ENCODE measurements around the gene CS. TPM values are rescaled to one million over a fixed set of nuclear protein-coding genes. Genes with fewer than 3 reads are reported as not detected.

CS gene
- total RNA-seq, 2 donors from 2014 or later, result 134 to 167 TPM

DNA sequence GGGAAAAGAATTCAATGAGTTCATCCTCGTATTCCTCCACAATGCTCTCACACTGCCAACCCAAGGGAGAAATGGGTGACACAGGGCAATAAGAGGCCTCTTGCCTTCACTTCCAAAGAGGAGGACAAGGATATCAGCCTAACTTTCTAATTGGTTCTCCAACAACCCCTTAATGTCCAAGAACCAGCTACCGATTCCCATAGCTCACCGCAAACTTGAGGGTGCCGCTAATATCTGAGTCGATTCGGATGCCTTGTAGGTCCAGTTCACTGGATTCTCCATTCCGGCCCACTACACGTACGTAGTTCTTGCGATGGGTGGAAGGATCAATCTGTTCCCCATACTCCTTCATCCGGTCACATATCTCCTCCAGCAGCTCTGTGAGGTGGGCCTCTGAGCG lies 10.9 kb upstream of the CS start:
- Mint-ChIP-seq H3K4me1 (peaks cover 5% of the 10 kb centered on the region), H3K4me3 (no peak overlapping the region), H3K27me3 (ENCODE audit: insufficient read depth) (no peaks in the 10 kb centered on the region), H3K27ac (no peak overlapping the region), H3K9me3 (no peaks in the 10 kb centered on the region), H3K36me3 (ENCODE audit: low read depth) (peaks cover 56% of the 10 kb centered on the region)
- no peaks in the 10 kb centered on the region for H3K9me3 ChIP-seq (ENCODE audit: control insufficient read depth, low read length)
- WGBS, 2 experiments (ENCODE audit: insufficient coverage in 1 of 2, insufficient read length in 1 of 2), result 96 to 97% methylated on average over 12 of the region's 12 CpGs
- no peak overlapping the region for H3K9ac ChIP-seq (ENCODE audit: extremely low read depth, low read length, poor library complexity, severe bottlenecking)
- no peak overlapping the region for H3K27ac ChIP-seq (ENCODE audit: low read depth, low read length)
- peaks cover 5% of the 10 kb centered on the region for H3K4me1 ChIP-seq (ENCODE audit: control insufficient read depth, insufficient read depth, low read length)
- peaks cover 55% of the 10 kb centered on the region for H3K36me3 ChIP-seq (ENCODE audit: control insufficient read depth, insufficient read depth, low read length)
- no peaks in the 10 kb centered on the region for H3K27me3 ChIP-seq (ENCODE audit: control insufficient read depth, insufficient read depth, low read length, poor library complexity, severe bottlenecking)
- DNase-seq, result no peak
- H3K4me3 ChIP-seq (ENCODE audit: low read length), result no peak overlapping the region
- TF ChIP-seq, protein P1, sequence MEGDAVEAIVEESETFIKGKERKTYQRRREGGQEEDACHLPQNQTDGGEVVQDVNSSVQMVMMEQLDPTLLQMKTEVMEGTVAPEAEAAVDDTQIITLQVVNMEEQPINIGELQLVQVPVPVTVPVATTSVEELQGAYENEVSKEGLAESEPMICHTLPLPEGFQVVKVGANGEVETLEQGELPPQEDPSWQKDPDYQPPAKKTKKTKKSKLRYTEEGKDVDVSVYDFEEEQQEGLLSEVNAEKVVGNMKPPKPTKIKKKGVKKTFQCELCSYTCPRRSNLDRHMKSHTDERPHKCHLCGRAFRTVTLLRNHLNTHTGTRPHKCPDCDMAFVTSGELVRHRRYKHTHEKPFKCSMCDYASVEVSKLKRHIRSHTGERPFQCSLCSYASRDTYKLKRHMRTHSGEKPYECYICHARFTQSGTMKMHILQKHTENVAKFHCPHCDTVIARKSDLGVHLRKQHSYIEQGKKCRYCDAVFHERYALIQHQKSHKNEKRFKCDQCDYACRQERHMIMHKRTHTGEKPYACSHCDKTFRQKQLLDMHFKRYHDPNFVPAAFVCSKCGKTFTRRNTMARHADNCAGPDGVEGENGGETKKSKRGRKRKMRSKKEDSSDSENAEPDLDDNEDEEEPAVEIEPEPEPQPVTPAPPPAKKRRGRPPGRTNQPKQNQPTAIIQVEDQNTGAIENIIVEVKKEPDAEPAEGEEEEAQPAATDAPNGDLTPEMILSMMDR (conservative IDR thresholded peaks at IDR 0.05), result no peak

GRCh38 chr12:56308714-56309113 lies 8.6 kb upstream of the CS start:
- Histone ChIP-seq H3K27ac (ENCODE audit: low read depth, low read length) (no peak overlapping the region), H3K9me3 (ENCODE audit: control insufficient read depth, low read length) (no peaks in the 10 kb centered on the region), H3K27me3 (ENCODE audit: control insufficient read depth, insufficient read depth, low read length, poor library complexity, severe bottlenecking) (no peaks in the 10 kb centered on the region), H3K36me3 (ENCODE audit: control insufficient read depth, insufficient read depth, low read length) (peaks cover 62% of the 10 kb centered on the region), H3K4me1 (ENCODE audit: control insufficient read depth, insufficient read depth, low read length) (no peaks in the 10 kb centered on the region), H3K9ac (ENCODE audit: extremely low read depth, low read length, poor library complexity, severe bottlenecking) (no peak overlapping the region), H3K4me3 (ENCODE audit: low read length) (no peak overlapping the region)
- WGBS, 2 experiments (ENCODE audit: insufficient coverage in 1 of 2, insufficient read length in 1 of 2), result 90 to 100% methylated on average over 1 to 3 of the region's 3 CpGs
- Mint-ChIP-seq H3K27ac (no peak overlapping the region), H3K4me1 (no peaks in the 10 kb centered on the region), H3K4me3 (no peak overlapping the region), H3K36me3 (ENCODE audit: low read depth) (peaks cover 58% of the 10 kb centered on the region), H3K9me3 (no peaks in the 10 kb centered on the region), H3K27me3 (ENCODE audit: insufficient read depth) (no peaks in the 10 kb centered on the region)
- TF ChIP-seq, protein P1 (conservative IDR thresholded peaks at IDR 0.05), result no peak
- DNase-seq, result no peak

- no peaks in the 10 kb centered on the region for H3K9me3 ChIP-seq (ENCODE audit: control insufficient read depth, low read length)
- 94 to 95% methylated on average over 2 to 6 of the region's 7 CpGs for WGBS, 2 experiments (ENCODE audit: insufficient coverage in 1 of 2, insufficient read length in 1 of 2)
These were observed 7.3 kb upstream of the CS start for GRCh38 chr12:56307221-56307965.

More at GRCh38 chr12:56307221-56307965, 7.3 kb upstream of the CS start:
- Histone ChIP-seq H3K4me3 (ENCODE audit: low read length) (no peak overlapping the region), H3K4me1 (ENCODE audit: control insufficient read depth, insufficient read depth, low read length) (no peaks in the 10 kb centered on the region), H3K36me3 (ENCODE audit: control insufficient read depth, insufficient read depth, low read length) (peaks cover 64% of the 10 kb centered on the region), H3K27ac (ENCODE audit: low read depth, low read length) (no peak overlapping the region), H3K27me3 (ENCODE audit: control insufficient read depth, insufficient read depth, low read length, poor library complexity, severe bottlenecking) (no peaks in the 10 kb centered on the region), H3K9ac (ENCODE audit: extremely low read depth, low read length, poor library complexity, severe bottlenecking) (no peak overlapping the region)
- Mint-ChIP-seq H3K4me3 (no peak overlapping the region), H3K9me3 (no peaks in the 10 kb centered on the region), H3K4me1 (no peaks in the 10 kb centered on the region), H3K27ac (no peak overlapping the region), H3K36me3 (ENCODE audit: low read depth) (peaks cover 54% of the 10 kb centered on the region), H3K27me3 (ENCODE audit: insufficient read depth) (no peaks in the 10 kb centered on the region)
- TF ChIP-seq, protein P1 (conservative IDR thresholded peaks at IDR 0.05), result no peak
- no peak for DNase-seq
